ENCODE results near the gene PKD2L1. TPM values are rescaled to one million over a fixed set of nuclear protein-coding genes. Genes with fewer than 3 reads are reported as not detected.
A peak's percentile ranks its signal among the peaks of the same experiment; 100 is the strongest.
"Not testable (repeated sequence)": the region's sequence is repeated elsewhere in the genome, so short reads cannot be mapped to it uniquely, and the experiment has no call there.

The PKD2L1 gene
- total RNA-seq, 1 donor from 2014 or later: not detected

- Mint-ChIP-seq H3K4me1 (ENCODE audit: low read depth) (no peaks in the 10 kb centered on the region), H3K4me3 (ENCODE audit: low read depth) (no peak overlapping the region), H3K27ac (no peak overlapping the region), H3K27me3 (ENCODE audit: low read depth) (peaks cover 55% of the 10 kb centered on the region), H3K9me3 (no peaks in the 10 kb centered on the region), H3K36me3 (ENCODE audit: low read depth) (no peaks in the 10 kb centered on the region)
- DNase-seq (ENCODE audit: low spot score): no peak
- intact Hi-C loops (cut with micrococcal nuclease): no loop called here
Measured at GRCh38 chr10:100311298-100311697, 18.7 kb downstream of the PKD2L1 start.

DNA sequence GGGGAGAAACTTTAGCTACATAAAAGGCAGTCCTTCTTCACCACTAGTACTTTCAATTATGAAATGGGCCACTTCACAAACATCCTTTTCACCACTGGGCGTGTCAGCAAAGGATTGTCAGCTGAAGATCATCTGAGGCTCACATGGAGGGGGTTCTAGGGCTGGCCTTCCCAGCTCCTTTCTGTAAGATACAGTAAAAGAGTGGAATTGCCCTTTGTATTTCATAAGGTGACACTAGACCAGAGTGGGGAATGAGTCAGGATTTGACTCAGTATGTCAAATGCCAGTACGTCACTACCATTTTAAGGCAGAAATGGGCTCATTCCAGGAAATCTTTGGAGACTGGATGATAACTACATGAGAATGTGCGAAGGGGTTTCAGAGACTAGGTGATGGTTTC, 22.3 kb downstream of the PKD2L1 start:
- Mint-ChIP-seq H3K27ac (no peak overlapping the region), H3K4me3 (ENCODE audit: low read depth) (no peak overlapping the region), H3K27me3 (ENCODE audit: low read depth) (peaks cover 60% of the 10 kb centered on the region), H3K9me3 (no peaks in the 10 kb centered on the region), H3K4me1 (ENCODE audit: low read depth) (no peaks in the 10 kb centered on the region), H3K36me3 (ENCODE audit: low read depth) (no peaks in the 10 kb centered on the region)
- intact Hi-C loops (cut with micrococcal nuclease): loop anchor here (2.0 kb wide), 1 partner anchor 19 kb away; no protein-coding TSS in a partner anchor
- no peak for DNase-seq (ENCODE audit: low spot score)

- H3K4me3 Mint-ChIP-seq (ENCODE audit: low read depth): no peak overlapping the region
- H3K4me1 Mint-ChIP-seq (ENCODE audit: low read depth): no peaks in the 10 kb centered on the region
- H3K27ac Mint-ChIP-seq: no peak overlapping the region
- intact Hi-C loops (cut with micrococcal nuclease): no loop called here
- no peaks in the 10 kb centered on the region for H3K36me3 Mint-ChIP-seq (ENCODE audit: low read depth)
- H3K27me3 Mint-ChIP-seq (ENCODE audit: low read depth): peaks cover 54% of the 10 kb centered on the region
- H3K9me3 Mint-ChIP-seq: no peaks in the 10 kb centered on the region
- no peak for DNase-seq (ENCODE audit: low spot score)
Measured at GRCh38 chr10:100306861-100307260, 23.2 kb downstream of the PKD2L1 start.

- Mint-ChIP-seq H3K4me3 (ENCODE audit: low read depth) (no peak overlapping the region), H3K36me3 (ENCODE audit: low read depth) (no peaks in the 10 kb centered on the region), H3K27me3 (ENCODE audit: low read depth) (peaks cover 45% of the 10 kb centered on the region)
Measured at GRCh38 chr10:100304414-100304813, 25.6 kb downstream of the PKD2L1 start.

DNA sequence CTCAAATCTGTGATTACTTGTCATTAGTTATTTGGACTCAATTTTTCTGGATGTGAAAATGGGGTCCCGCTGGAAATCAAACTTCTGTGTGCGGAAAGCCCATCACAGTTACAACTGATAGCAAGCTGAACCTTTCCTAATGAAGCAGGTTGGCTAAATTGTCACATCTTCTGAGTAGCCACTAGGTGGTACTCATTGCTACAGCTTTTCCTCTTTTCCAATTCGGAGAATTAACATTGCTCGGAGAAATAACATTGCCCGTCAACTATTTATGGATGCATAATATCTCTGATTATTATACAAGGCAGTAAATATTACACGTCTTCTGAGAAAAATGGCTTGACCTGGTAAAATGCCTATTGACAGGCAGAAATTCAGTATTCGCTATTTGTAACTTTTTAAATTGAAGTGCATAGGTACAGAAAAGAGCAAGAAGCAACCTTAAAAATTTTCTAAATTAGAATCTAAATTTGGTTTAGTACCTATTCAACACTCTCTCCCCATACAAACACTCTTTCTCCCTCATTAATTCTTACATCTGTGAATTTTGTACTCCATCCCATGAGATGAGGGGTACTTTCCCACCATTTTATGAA, 26.2 kb downstream of the PKD2L1 start:
- Mint-ChIP-seq H3K36me3 (ENCODE audit: low read depth) (no peaks in the 10 kb centered on the region), H3K27ac (no peak overlapping the region), H3K4me3 (ENCODE audit: low read depth) (no peak overlapping the region), H3K27me3 (ENCODE audit: low read depth) (peaks cover 42% of the 10 kb centered on the region), H3K9me3 (no peaks in the 10 kb centered on the region), H3K4me1 (ENCODE audit: low read depth) (no peaks in the 10 kb centered on the region)
- intact Hi-C loops (cut with micrococcal nuclease): no loop called here
- DNase-seq (ENCODE audit: low spot score): no peak

More at GRCh38 chr10:100304414-100304813, 25.6 kb downstream of the PKD2L1 start:
- Mint-ChIP-seq H3K4me1 (ENCODE audit: low read depth) (no peaks in the 10 kb centered on the region), H3K27ac (no peak overlapping the region), H3K9me3 (no peaks in the 10 kb centered on the region)
- no peak for DNase-seq (ENCODE audit: low spot score)
- intact Hi-C loops (cut with micrococcal nuclease): no loop called here

- H3K36me3 Mint-ChIP-seq (ENCODE audit: low read depth); H3K4me3 Mint-ChIP-seq (ENCODE audit: low read depth); H3K27ac Mint-ChIP-seq; DNase-seq (ENCODE audit: low spot score); H3K4me1 Mint-ChIP-seq (ENCODE audit: low read depth); intact Hi-C loops (cut with micrococcal nuclease); H3K9me3 Mint-ChIP-seq: not testable (repeated sequence)
- H3K27me3 Mint-ChIP-seq (ENCODE audit: low read depth): peaks cover 34% of the 10 kb centered on the region
Measured at GRCh38 chr10:100301123-100301522, 28.9 kb downstream of the PKD2L1 start.

- intact Hi-C loops (cut with micrococcal nuclease): no loop called here
- Mint-ChIP-seq H3K27me3 (ENCODE audit: low read depth) (peaks cover 31% of the 10 kb centered on the region), H3K4me3 (ENCODE audit: low read depth) (no peak overlapping the region), H3K36me3 (ENCODE audit: low read depth) (no peaks in the 10 kb centered on the region), H3K27ac (no peak overlapping the region), H3K4me1 (ENCODE audit: low read depth) (no peaks in the 10 kb centered on the region), H3K9me3 (no peaks in the 10 kb centered on the region)
- no peak for DNase-seq (ENCODE audit: low spot score)
Measured at GRCh38 chr10:100297242-100297641, 32.8 kb downstream of the PKD2L1 start.

DNA sequence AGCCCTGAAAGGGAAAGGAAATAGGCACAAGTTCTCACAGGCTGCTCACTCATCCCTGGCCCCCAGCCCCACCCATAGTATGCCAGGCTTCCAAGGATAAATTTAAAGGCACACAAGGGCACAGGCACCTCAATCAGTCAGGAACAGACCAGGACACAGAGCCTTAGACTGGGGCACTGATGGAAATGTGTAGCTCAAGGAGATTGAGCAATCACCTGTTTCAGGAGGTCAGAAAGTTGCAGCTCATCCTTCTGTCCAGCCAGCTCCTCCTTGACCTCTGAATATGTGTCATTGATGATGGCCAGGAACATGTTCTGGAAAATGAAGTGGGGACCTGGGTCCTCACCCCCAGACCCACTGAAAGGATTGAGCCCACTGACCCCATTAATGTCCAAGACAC, 37.0 kb downstream of the PKD2L1 start:
- Mint-ChIP-seq H3K27me3 (ENCODE audit: low read depth) (peaks cover 33% of the 10 kb centered on the region), H3K9me3 (no peaks in the 10 kb centered on the region), H3K4me1 (ENCODE audit: low read depth) (no peaks in the 10 kb centered on the region), H3K36me3 (ENCODE audit: low read depth) (no peaks in the 10 kb centered on the region), H3K27ac (no peak overlapping the region), H3K4me3 (ENCODE audit: low read depth) (no peak overlapping the region)
- no peak for DNase-seq (ENCODE audit: low spot score)
- intact Hi-C loops (cut with micrococcal nuclease): no loop called here

- DNase-seq (ENCODE audit: low spot score); intact Hi-C loops (cut with micrococcal nuclease); H3K4me3 Mint-ChIP-seq (ENCODE audit: low read depth); H3K9me3 Mint-ChIP-seq; H3K36me3 Mint-ChIP-seq (ENCODE audit: low read depth); H3K27ac Mint-ChIP-seq; H3K4me1 Mint-ChIP-seq (ENCODE audit: low read depth): not testable (repeated sequence)
- H3K27me3 Mint-ChIP-seq (ENCODE audit: low read depth): peaks cover 33% of the 10 kb centered on the region
Measured at GRCh38 chr10:100292300-100292699, 37.7 kb downstream of the PKD2L1 start.

- no peaks in the 10 kb centered on the region for H3K9me3 Mint-ChIP-seq
- H3K36me3 Mint-ChIP-seq (ENCODE audit: low read depth): no peaks in the 10 kb centered on the region
- H3K27ac Mint-ChIP-seq: no peak overlapping the region
- H3K27me3 Mint-ChIP-seq (ENCODE audit: low read depth): peaks cover 28% of the 10 kb centered on the region
- no peak for DNase-seq (ENCODE audit: low spot score)
- H3K4me3 Mint-ChIP-seq (ENCODE audit: low read depth): no peak overlapping the region
- intact Hi-C loops (cut with micrococcal nuclease): no loop called here
- peaks cover 6% of the 10 kb centered on the region for H3K4me1 Mint-ChIP-seq (ENCODE audit: low read depth)
Measured at GRCh38 chr10:100291356-100291755, 38.7 kb downstream of the PKD2L1 start.

DNA sequence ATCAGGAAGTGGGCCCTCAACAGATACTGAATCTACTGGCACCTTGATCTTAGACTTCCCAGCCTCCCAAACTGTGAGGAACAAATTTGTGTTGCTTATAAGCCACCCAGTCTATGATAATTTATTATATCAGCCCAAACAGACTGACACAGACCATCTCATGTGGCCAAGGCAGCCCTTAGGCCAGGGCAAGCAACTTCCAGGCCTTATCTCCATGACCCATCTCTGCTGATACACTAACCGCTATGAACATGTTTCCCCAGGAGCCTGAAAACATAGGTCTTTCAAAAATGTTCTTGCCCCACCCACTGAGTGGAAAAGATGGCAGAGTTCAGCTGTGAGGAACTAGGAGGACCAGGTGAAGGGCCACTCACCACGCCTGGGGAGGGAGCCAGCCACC, 40.4 kb downstream of the PKD2L1 start:
- no peak overlapping the region for H3K4me3 Mint-ChIP-seq (ENCODE audit: low read depth)
- H3K36me3 Mint-ChIP-seq (ENCODE audit: low read depth): peaks cover 12% of the 10 kb centered on the region
- H3K4me1 Mint-ChIP-seq (ENCODE audit: low read depth): peaks cover 18% of the 10 kb centered on the region
- no peak for DNase-seq (ENCODE audit: low spot score)
- H3K27ac Mint-ChIP-seq: no peak overlapping the region
- intact Hi-C loops (cut with micrococcal nuclease): loop anchor here (5.0 kb wide), 2 partner anchors 53 to 238 kb away; partner anchors contain the start of gene NDUFB8
- H3K9me3 Mint-ChIP-seq: no peaks in the 10 kb centered on the region
- H3K27me3 Mint-ChIP-seq (ENCODE audit: low read depth): peaks cover 18% of the 10 kb centered on the region

GRCh38 chr10:100288196-100288595, 41.8 kb downstream of the PKD2L1 start:
- no peaks in the 10 kb centered on the region for H3K9me3 Mint-ChIP-seq
- no peak overlapping the region for H3K4me3 Mint-ChIP-seq (ENCODE audit: low read depth)
- H3K27me3 Mint-ChIP-seq (ENCODE audit: low read depth): peaks cover 10% of the 10 kb centered on the region
- H3K36me3 Mint-ChIP-seq (ENCODE audit: low read depth): peaks cover 13% of the 10 kb centered on the region
- DNase-seq (ENCODE audit: low spot score): no peak
- H3K27ac Mint-ChIP-seq: no peak overlapping the region
- intact Hi-C loops (cut with micrococcal nuclease): loop anchor here (5.0 kb wide), 2 partner anchors 54 to 239 kb away; partner anchors contain the start of gene NDUFB8
- H3K4me1 Mint-ChIP-seq (ENCODE audit: low read depth): peaks cover 19% of the 10 kb centered on the region

- H3K27ac Mint-ChIP-seq: no peak overlapping the region
- intact Hi-C loops (cut with micrococcal nuclease): loop anchor here (2.0 to 5.0 kb wide), 4 partner anchors 55 to 240 kb away; partner anchors contain the start of genes CHUK, ERLIN1 and NDUFB8
- H3K4me1 Mint-ChIP-seq (ENCODE audit: low read depth): peaks cover 19% of the 10 kb centered on the region
- H3K36me3 Mint-ChIP-seq (ENCODE audit: low read depth): peaks cover 13% of the 10 kb centered on the region
- H3K9me3 Mint-ChIP-seq: no peaks in the 10 kb centered on the region
- H3K27me3 Mint-ChIP-seq (ENCODE audit: low read depth): peaks cover 10% of the 10 kb centered on the region
- DNase-seq (ENCODE audit: low spot score): no peak
- H3K4me3 Mint-ChIP-seq (ENCODE audit: low read depth): peak overlapping the region; percentile 31
Measured at GRCh38 chr10:100287756-100288155, 42.3 kb downstream of the PKD2L1 start.
